GM21825 (cell line): ENCODE data around the gene RPL27A.

Experiments used
- ATAC-seq: cut with Tn5 transposase; IDR thresholded peaks from one replicate; pipeline ENCODE4 v1.9.1; 2021; ENCODE audit warnings: mild to moderate bottlenecking, moderate library complexity; ENCODE audit not compliant: unreplicated experiment

Gene RPL27A

GRCh38 chr11:8698917-8699441 lies 16.4 kb downstream of the RPL27A start:
- ATAC-seq = no peak

GRCh38 chr11:8699903-8700302 lies 17.3 kb downstream of the RPL27A start:
- ATAC-seq = no peak

- ATAC-seq = no peak
These were observed 19.5 kb downstream of the RPL27A start for GRCh38 chr11:8701891-8702597.

- ATAC-seq = no peak
These were observed 20.0 kb downstream of the RPL27A start for GRCh38 chr11:8702598-8702915.

GRCh38 chr11:8704136-8704535 lies 21.5 kb downstream of the RPL27A start:
- ATAC-seq = no peak

- no peak for ATAC-seq
These were observed 22.6 kb downstream of the RPL27A start for GRCh38 chr11:8705146-8705545.

GRCh38 chr11:8706673-8707432 lies 24.3 kb downstream of the RPL27A start:
- ATAC-seq = no peak

- ATAC-seq = no peak
These were observed 25.1 kb downstream of the RPL27A start for GRCh38 chr11:8707541-8708191.

- no peak for ATAC-seq
These were observed 26.5 kb downstream of the RPL27A start for GRCh38 chr11:8709002-8709672.

GRCh38 chr11:8709777-8710176 lies 27.2 kb downstream of the RPL27A start:
- ATAC-seq = no peak

GRCh38 chr11:8711895-8712442 lies 29.4 kb downstream of the RPL27A start:
- no peak for ATAC-seq

GRCh38 chr11:8712506-8712905 lies 29.9 kb downstream of the RPL27A start:
- ATAC-seq = no peak

- no peak for ATAC-seq
These were observed 31.3 kb downstream of the RPL27A start for GRCh38 chr11:8713760-8714454.

- ATAC-seq = no peak
These were observed 32.1 kb downstream of the RPL27A start for GRCh38 chr11:8714622-8715225.

- no peak for ATAC-seq
These were observed 32.9 kb downstream of the RPL27A start for GRCh38 chr11:8715501-8715900.

GRCh38 chr11:8717544-8717875 lies 34.9 kb downstream of the RPL27A start:
- ATAC-seq = no peak

GRCh38 chr11:8717876-8718753 lies 35.5 kb downstream of the RPL27A start:
- ATAC-seq = no peak

- ATAC-seq = no peak
These were observed 36.6 kb downstream of the RPL27A start for GRCh38 chr11:8719211-8719649.

- ATAC-seq = no peak
These were observed 37.1 kb downstream of the RPL27A start for GRCh38 chr11:8719721-8720120.
